Measurements from ENCODE around the gene PLXNB2. TPM values are rescaled to one million over a fixed set of nuclear protein-coding genes. Genes with fewer than 3 reads are reported as not detected.

PLXNB2 gene
- total RNA-seq, 1 experiment from 2014 or later: 31.2 TPM

- in situ Hi-C loops (cut with HindIII; ENCODE audit: low pct_unique_long_range_greater_than_20kb, low sequenced_read_pairs): no loop called here
- DNase-seq (ENCODE audit: low read depth, low spot score): no peak
These were observed 44.4 kb downstream of the PLXNB2 start for GRCh38 chr22:50262973-50263617.

- DNase-seq (ENCODE audit: low read depth, low spot score): no peak
- in situ Hi-C loops (cut with HindIII; ENCODE audit: low pct_unique_long_range_greater_than_20kb, low sequenced_read_pairs): no loop called here
These were observed 45.0 kb downstream of the PLXNB2 start for GRCh38 chr22:50262460-50262911.

- no peak for DNase-seq (ENCODE audit: low read depth, low spot score)
- in situ Hi-C loops (cut with HindIII; ENCODE audit: low pct_unique_long_range_greater_than_20kb, low sequenced_read_pairs): no loop called here
These were observed 45.6 kb downstream of the PLXNB2 start, which contains the start of gene MAPK12 for GRCh38 chr22:50261615-50262459. Gene MAPK12, minus strand, starts transcription at chr22:50261683. Its CDS starts 174 bp downstream, at chr22:50261509.

- no peak for DNase-seq (ENCODE audit: low read depth, low spot score)
- in situ Hi-C loops (cut with HindIII; ENCODE audit: low pct_unique_long_range_greater_than_20kb, low sequenced_read_pairs): no loop called here
These were observed 46.4 kb downstream of the PLXNB2 start for GRCh38 chr22:50260801-50261614.

GRCh38 chr22:50260434-50260800 is 47.0 kb downstream of the PLXNB2 start:
- no peak for DNase-seq (ENCODE audit: low read depth, low spot score)
- in situ Hi-C loops (cut with HindIII; ENCODE audit: low pct_unique_long_range_greater_than_20kb, low sequenced_read_pairs): no loop called here

- in situ Hi-C loops (cut with HindIII; ENCODE audit: low pct_unique_long_range_greater_than_20kb, low sequenced_read_pairs): no loop called here
- no peak for DNase-seq (ENCODE audit: low read depth, low spot score)
These were observed 48.1 kb downstream of the PLXNB2 start for GRCh38 chr22:50259302-50259701.

- in situ Hi-C loops (cut with HindIII; ENCODE audit: low pct_unique_long_range_greater_than_20kb, low sequenced_read_pairs): no loop called here
- DNase-seq (ENCODE audit: low read depth, low spot score): no peak
These were observed 48.8 kb downstream of the PLXNB2 start for GRCh38 chr22:50258361-50259292.

GRCh38 chr22:50257451-50258360 is 49.7 kb downstream of the PLXNB2 start:
- in situ Hi-C loops (cut with HindIII; ENCODE audit: low pct_unique_long_range_greater_than_20kb, low sequenced_read_pairs): no loop called here

GRCh38 chr22:50257041-50257440 is 50.4 kb downstream of the PLXNB2 start:
- no peak for DNase-seq (ENCODE audit: low read depth, low spot score)
- in situ Hi-C loops (cut with HindIII; ENCODE audit: low pct_unique_long_range_greater_than_20kb, low sequenced_read_pairs): no loop called here

More at GRCh38 chr22:50257451-50258360, 49.7 kb downstream of the PLXNB2 start:
- no peak for DNase-seq (ENCODE audit: low read depth, low spot score)

- no peak for DNase-seq (ENCODE audit: low read depth, low spot score)
- in situ Hi-C loops (cut with HindIII; ENCODE audit: low pct_unique_long_range_greater_than_20kb, low sequenced_read_pairs): no loop called here
These were observed 51.1 kb downstream of the PLXNB2 start for GRCh38 chr22:50256258-50256862.

- DNase-seq (ENCODE audit: low read depth, low spot score): no peak
These were observed 51.8 kb downstream of the PLXNB2 start for GRCh38 chr22:50255607-50256006.

GRCh38 chr22:50255099-50255498 is 52.3 kb downstream of the PLXNB2 start:
- in situ Hi-C loops (cut with HindIII; ENCODE audit: low pct_unique_long_range_greater_than_20kb, low sequenced_read_pairs): no loop called here
- no peak for DNase-seq (ENCODE audit: low read depth, low spot score)

More at GRCh38 chr22:50255607-50256006, 51.8 kb downstream of the PLXNB2 start:
- in situ Hi-C loops (cut with HindIII; ENCODE audit: low pct_unique_long_range_greater_than_20kb, low sequenced_read_pairs): no loop called here

- no peak for DNase-seq (ENCODE audit: low read depth, low spot score)
- in situ Hi-C loops (cut with HindIII; ENCODE audit: low pct_unique_long_range_greater_than_20kb, low sequenced_read_pairs): no loop called here
These were observed 53.5 kb downstream of the PLXNB2 start for GRCh38 chr22:50253941-50254340.

- in situ Hi-C loops (cut with HindIII; ENCODE audit: low pct_unique_long_range_greater_than_20kb, low sequenced_read_pairs): no loop called here
- DNase-seq (ENCODE audit: low read depth, low spot score): no peak
These were observed 54.2 kb downstream of the PLXNB2 start for GRCh38 chr22:50253046-50253915.

Data from SK-MEL-5 (cell line).